MM.1S (cell line): ENCODE results near the gene RAB23.

Experiments used
- DNase-seq: peaks from one replicate; pipeline ENCODE4 v3.0.0-alpha.2; 2015
- H2AFZ ChIP-seq: fragments of 300-600 bp; sonication (generic); 2 replicates; pipeline ENCODE4 v1.6.0; 2016; ENCODE audit warnings: antibody characterized with exemption, low read length
- H3F3A ChIP-seq: fragments of 300-600 bp; sonication (generic); 2 replicates; pipeline ENCODE4 v1.6.1; 2016; ENCODE audit warnings: mild to moderate bottlenecking, antibody characterized with exemption, low read length, moderate library complexity, mixed read lengths; ENCODE audit not compliant: insufficient read depth
- H3K27ac ChIP-seq: fragments of 300-600 bp; sonication (generic); 2 replicates; pipeline ENCODE4 v1.5.1; 2016; ENCODE audit warnings: mild to moderate bottlenecking, low read length
- H3K27me3 ChIP-seq: fragments of 300-600 bp; sonication (generic); replicated peaks from 2 replicates; pipeline ENCODE4 v1.6.0; 2016; ENCODE audit warnings: low read length; ENCODE audit not compliant: insufficient read depth
- H3K36me3 ChIP-seq: fragments of 300-600 bp; sonication (generic); replicated peaks from 2 replicates; pipeline ENCODE4 v1.6.1; 2016; ENCODE audit warnings: mild to moderate bottlenecking, low read length, mixed read lengths; ENCODE audit not compliant: insufficient read depth
- H3K4me1 ChIP-seq: fragments of 300-600 bp; sonication (generic); 2 replicates; pipeline ENCODE4 v1.6.1; 2016; ENCODE audit warnings: low read length, mixed read lengths
- H3K4me2 ChIP-seq: fragments of 300-600 bp; sonication (generic); 2 replicates; pipeline ENCODE4 v1.6.0; 2016; ENCODE audit warnings: low read depth, low read length
- H3K4me3 ChIP-seq: fragments of 300-600 bp; sonication (generic); 2 replicates; pipeline ENCODE4 v1.5.1; 2016; ENCODE audit warnings: low read length, mixed read lengths
- H3K79me2 ChIP-seq: fragments of 300-600 bp; sonication (generic); 2 replicates; pipeline ENCODE4 v1.6.1; 2016; ENCODE audit warnings: mixed run types, low read length, mixed read lengths
- H3K9ac ChIP-seq: fragments of 300-600 bp; sonication (generic); 2 replicates; pipeline ENCODE4 v1.6.1; 2016; ENCODE audit warnings: low read length, mixed read lengths
- H3K9me2 ChIP-seq: fragments of 300-600 bp; sonication (generic); replicated peaks from 2 replicates; pipeline ENCODE4 v1.6.1; 2016; ENCODE audit warnings: mild to moderate bottlenecking, low read length, mixed read lengths; ENCODE audit not compliant: insufficient read depth
- H3K9me3 ChIP-seq: fragments of 300-600 bp; sonication (generic); replicated peaks from 2 replicates; pipeline ENCODE4 v1.6.1; 2016; ENCODE audit warnings: mild to moderate bottlenecking, low read length, mixed read lengths; ENCODE audit not compliant: insufficient read depth
- H4K20me1 ChIP-seq: fragments of 300-600 bp; sonication (generic); 2 replicates; pipeline ENCODE4 v1.6.1; 2016; ENCODE audit warnings: mild to moderate bottlenecking, low read length, moderate library complexity, mixed read lengths; ENCODE audit not compliant: insufficient read depth
- CTCF ChIP-seq: fragments of 300-600 bp; sonication (generic); IDR thresholded peaks from 2 replicates; pipeline ENCODE4 v1.5.1; 2016; ENCODE audit warnings: antibody characterized with exemption, low read length, mixed read lengths
- EZH2 ChIP-seq: fragments of 300-600 bp; sonication (generic); optimal IDR thresholded peaks from 2 replicates; pipeline ENCODE3; 2017; ENCODE audit warnings: low read depth, mild to moderate bottlenecking, antibody characterized with exemption, low read length, mixed read lengths
- EZH2phosphoT487 ChIP-seq: fragments of 300-600 bp; sonication (generic); IDR thresholded peaks from 2 replicates; pipeline ENCODE4 v1.6.1; 2018; ENCODE audit warnings: antibody characterized with exemption, low read length

The RAB23 gene

GRCh38 chr6:57257911-57258541 is 35.9 kb upstream of the RAB23 start:
- H3K4me3 ChIP-seq = no peak overlapping the region
- H3K9me2 ChIP-seq = no peaks in the 10 kb centered on the region
- no peak overlapping the region for H3K27ac ChIP-seq
- no peak overlapping the region for H3K4me2 ChIP-seq
- no peak overlapping the region for H3K9ac ChIP-seq
- no peaks in the 10 kb centered on the region for H3F3A ChIP-seq
- no peak overlapping the region for H2AFZ ChIP-seq
- H3K36me3 ChIP-seq = no peaks in the 10 kb centered on the region
- TF ChIP-seq CTCF (no peak), EZH2 (no peak), EZH2phosphoT487 (no peak)
- 0 out of 2 replicates have a peak, but pooled peaks cover 4% of the 10 kb centered on the region for H3K4me1 ChIP-seq
- no peaks in the 10 kb centered on the region for H3K79me2 ChIP-seq
- no peaks in the 10 kb centered on the region for H3K27me3 ChIP-seq
- no peaks in the 10 kb centered on the region for H3K9me3 ChIP-seq
- no peak for DNase-seq
- H4K20me1 ChIP-seq = no peaks in the 10 kb centered on the region

- H3K4me3 ChIP-seq = no peak overlapping the region
- H3K9me2 ChIP-seq = no peaks in the 10 kb centered on the region
- H4K20me1 ChIP-seq = no peaks in the 10 kb centered on the region
- no peaks in the 10 kb centered on the region for H3K27me3 ChIP-seq
- no peak overlapping the region for H3K9ac ChIP-seq
- H3K27ac ChIP-seq = no peak overlapping the region
- TF ChIP-seq EZH2 (no peak), CTCF (no peak), EZH2phosphoT487 (no peak)
- 0 out of 2 replicates have a peak, but pooled peaks cover 4% of the 10 kb centered on the region for H3K4me1 ChIP-seq
- no peak overlapping the region for H3K4me2 ChIP-seq
- H3F3A ChIP-seq = no peaks in the 10 kb centered on the region
- H3K9me3 ChIP-seq = no peaks in the 10 kb centered on the region
- H3K36me3 ChIP-seq = no peaks in the 10 kb centered on the region
- H3K79me2 ChIP-seq = no peaks in the 10 kb centered on the region
- DNase-seq = no peak
- H2AFZ ChIP-seq = no peak overlapping the region
Observed at GRCh38 chr6:57256541-57256940, 34.4 kb upstream of the RAB23 start.

- H3K9me3 ChIP-seq = no peaks in the 10 kb centered on the region
- 0 out of 2 replicates have a peak, but pooled peaks cover 4% of the 10 kb centered on the region for H3K4me1 ChIP-seq
- no peak overlapping the region for H3K27ac ChIP-seq
- H3K27me3 ChIP-seq = no peaks in the 10 kb centered on the region
- H3F3A ChIP-seq = no peaks in the 10 kb centered on the region
- no peak overlapping the region for H2AFZ ChIP-seq
- no peak overlapping the region for H3K4me3 ChIP-seq
- no peak for DNase-seq
- no peaks in the 10 kb centered on the region for H4K20me1 ChIP-seq
- H3K79me2 ChIP-seq = no peaks in the 10 kb centered on the region
- H3K36me3 ChIP-seq = no peaks in the 10 kb centered on the region
- no peak for TF ChIP-seq CTCF
- no peak for TF ChIP-seq EZH2phosphoT487
- TF ChIP-seq EZH2 = no peak
- no peak overlapping the region for H3K9ac ChIP-seq
- no peaks in the 10 kb centered on the region for H3K9me2 ChIP-seq
- no peak overlapping the region for H3K4me2 ChIP-seq
Observed at GRCh38 chr6:57255451-57256169, 33.5 kb upstream of the RAB23 start.
